SHP77 (cell line): Measurements from ENCODE around the gene GLYATL3.
"Not testable (repeated sequence)": the region's sequence is repeated elsewhere in the genome, so short reads cannot be mapped to it uniquely, and the experiment has no call there.

ENCODE experiments used
- DNase-seq, 2 experiments: peaks; one replicate each; lab custom pipeline; 2025; lab: John Stamatoyannopoulos, UW

Gene GLYATL3

DNA sequence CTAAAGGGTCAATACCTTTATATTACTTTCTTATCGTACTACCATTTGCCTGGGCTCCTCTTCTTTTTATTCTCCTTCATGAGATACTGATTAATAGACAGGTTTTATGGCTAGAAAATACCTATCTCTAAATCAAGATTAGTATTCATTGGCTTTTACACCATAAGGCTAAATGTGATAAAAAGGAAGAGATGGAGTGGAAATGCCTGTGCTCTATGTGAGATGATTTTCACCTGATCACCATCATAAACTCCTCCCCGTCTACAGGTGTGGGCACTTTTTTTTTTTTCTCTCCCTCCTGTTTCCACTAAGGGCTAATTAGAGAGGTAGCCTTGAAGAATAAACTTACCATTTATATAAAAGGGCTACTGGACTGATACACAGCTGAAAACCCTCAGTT lies at the start of gene GLYATL3:
Gene GLYATL3, plus strand, starts transcription at position 301 of the 400 bp plus-strand sequence. CDS start 12,068 bp downstream, outside the sequence.
- DNase-seq = no peak

DNA sequence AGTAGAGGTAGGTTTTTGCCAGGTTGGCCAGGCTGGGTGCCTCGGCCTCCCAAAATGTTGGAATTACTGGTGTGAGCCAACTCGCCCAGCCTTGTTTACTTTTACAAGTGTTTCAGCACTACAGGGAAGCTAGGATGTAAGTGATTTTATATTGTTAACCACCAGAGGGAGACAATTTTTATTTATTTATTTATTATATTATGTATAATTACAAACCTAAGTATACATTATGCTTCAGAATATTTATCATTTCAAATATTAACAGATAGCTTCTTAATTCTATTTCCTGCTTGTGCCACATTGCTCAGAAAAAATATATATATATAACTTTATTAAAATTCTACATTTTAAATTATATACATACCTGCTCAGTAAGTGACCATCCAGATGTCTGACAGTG lies 46.5 kb upstream of the GLYATL3 start:
- no peak for DNase-seq

DNA sequence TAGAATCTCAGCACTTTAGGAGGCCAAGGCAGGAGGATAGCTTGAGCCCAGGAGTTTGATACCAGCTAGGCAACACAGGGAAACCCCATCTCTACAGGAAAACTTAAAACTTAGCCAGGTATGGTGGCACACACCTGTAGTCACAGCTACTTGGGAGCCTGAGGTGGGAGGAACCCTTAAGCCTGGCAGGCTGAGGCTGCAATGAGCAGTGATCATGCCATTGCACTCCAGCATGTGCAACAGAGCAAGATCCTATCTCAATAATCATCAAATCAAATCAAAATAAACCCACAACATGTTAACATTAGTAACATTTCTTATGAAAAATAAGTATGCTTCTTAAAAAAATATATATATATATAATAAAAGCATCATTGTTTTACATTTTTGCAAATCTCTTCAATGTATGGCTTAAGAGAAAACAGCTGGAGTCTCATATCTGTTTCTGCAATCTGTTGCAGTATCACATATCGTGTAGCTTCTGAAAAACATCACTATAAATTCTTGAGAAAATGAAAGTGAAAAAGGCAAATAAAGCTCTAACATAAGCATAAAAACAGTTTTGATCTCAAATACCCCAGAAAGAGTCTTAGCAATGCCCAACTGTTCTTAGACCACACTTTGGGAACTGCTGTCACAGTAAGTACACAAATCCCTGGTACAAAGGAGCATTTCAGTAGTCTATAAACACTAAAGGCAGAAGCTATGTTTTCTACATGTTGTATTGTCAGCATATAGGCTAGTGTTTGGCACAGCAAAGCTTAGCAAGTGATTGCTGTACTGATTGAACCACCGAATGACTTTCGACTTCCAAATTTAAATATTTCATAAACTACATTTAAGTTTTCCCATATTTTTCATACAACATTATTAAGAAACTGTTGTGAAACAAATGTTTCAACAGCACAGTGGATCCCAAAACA lies 44.7 kb upstream of the GLYATL3 start:
- no peak for DNase-seq

DNA sequence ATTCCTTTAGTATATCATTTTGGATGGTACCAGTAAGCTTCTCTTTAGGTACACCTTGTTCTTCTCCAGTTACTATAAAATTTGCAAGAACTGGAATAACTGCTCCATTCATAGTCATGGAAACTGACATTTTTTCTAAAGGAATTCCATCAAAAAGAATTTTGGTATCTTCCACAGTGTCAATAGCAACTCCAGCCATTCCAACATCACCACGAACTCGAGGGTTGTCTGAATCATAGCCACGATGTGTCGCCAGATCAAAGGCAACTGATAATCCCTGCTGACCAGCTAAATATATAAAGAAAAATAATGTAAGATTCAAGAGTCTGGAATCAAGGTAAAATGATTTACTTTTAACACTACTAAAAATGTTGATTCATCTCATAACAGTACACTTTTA lies 42.0 kb upstream of the GLYATL3 start:
- DNase-seq = no peak

DNA sequence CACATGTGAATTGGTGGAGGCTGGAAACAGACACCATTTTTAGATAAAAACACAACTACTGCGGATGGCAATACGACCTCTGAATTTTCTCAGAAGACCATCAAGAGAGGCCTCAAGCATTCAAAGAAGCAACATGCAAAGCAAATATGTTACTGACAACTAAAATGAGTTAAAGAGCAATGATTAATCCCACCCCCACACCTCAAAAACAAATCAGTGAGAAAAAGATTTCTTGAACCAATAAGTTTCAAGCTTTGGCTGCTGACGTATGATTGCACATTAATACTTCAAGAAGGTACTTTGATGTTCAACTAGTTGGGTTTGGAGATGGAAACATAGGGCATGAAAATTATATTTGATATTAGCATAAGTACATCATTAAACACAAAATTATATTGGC lies 37.7 kb upstream of the GLYATL3 start:
- no peak for DNase-seq

DNA sequence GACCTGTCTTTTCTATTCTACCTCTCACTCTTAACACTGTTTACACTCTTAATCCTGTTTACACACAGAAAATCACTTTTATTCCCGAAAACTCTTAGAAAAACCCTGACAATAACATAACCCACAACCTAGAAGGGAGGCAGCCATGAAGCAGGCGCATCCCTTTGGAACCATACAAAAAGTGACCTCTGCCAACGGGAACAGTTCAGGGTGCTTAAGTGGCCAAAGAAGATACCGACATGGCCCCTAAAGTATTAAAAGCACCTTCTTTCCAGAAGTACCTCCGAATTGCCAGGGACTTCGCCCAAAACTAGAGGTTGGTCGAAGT lies 37.2 kb upstream of the GLYATL3 start:
- no peak for DNase-seq

DNA sequence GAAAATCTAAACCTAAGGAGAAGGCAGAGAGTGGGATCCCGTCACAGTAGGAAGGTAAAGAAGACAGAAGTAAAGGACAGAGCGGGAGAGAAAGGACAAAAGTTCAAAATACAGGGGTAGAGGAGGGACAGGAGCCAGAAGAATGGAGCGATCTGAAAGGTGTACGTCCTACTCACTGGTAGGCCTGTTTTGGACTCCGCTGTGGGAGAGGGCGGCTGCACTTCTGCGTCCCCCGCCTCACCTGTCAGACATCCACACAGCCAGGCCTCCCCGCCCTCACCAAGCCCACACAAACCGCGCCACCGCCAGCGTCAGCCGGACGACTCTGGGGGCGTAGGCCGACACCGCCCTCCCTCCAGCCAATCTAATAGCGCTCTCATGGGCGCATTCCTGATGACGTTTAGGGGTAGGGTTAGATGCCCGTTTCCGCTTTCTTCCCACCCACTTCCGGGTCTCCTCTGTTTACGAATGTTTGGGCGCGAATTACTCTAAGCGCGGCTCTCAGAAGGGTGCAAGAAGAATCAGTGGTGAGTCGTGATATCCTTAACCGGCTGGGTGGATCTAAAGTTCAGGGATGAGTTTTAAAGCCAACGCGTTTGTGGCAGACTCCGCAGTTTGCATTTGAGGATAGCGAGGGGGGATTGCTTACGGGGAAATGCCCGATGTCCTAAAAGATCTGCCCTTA lies 36.7 kb upstream of the GLYATL3 start, which contains the start of the genes CENPQ and MMUT:
Gene CENPQ, plus strand, starts transcription at position 444 of the 685 bp plus-strand sequence. CDS start 6,807 bp downstream, outside the sequence.
Gene MMUT, minus strand, starts transcription at position 327 of the 685 bp plus-strand sequence. CDS start 3,787 bp downstream, outside the sequence.
- peak; percentile 93 to 95 for DNase-seq

DNA sequence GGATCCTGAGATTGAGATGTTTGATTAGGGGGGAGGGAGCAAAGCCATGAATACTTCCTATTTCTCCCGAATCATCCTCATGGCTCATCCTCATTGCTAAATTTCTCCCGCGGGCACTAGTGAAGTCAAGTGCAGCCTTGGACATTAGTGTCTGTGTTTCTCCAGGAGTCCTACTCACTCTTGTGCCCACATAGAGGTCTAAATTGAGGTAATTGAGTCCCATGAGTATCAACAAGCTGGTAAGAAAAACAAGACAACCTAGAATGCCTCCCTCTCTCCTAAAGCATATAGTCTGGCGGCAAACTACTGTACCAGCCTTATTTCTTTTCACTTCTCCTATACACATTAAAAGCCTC lies 36.1 kb upstream of the GLYATL3 start:
- no peak for DNase-seq

DNA sequence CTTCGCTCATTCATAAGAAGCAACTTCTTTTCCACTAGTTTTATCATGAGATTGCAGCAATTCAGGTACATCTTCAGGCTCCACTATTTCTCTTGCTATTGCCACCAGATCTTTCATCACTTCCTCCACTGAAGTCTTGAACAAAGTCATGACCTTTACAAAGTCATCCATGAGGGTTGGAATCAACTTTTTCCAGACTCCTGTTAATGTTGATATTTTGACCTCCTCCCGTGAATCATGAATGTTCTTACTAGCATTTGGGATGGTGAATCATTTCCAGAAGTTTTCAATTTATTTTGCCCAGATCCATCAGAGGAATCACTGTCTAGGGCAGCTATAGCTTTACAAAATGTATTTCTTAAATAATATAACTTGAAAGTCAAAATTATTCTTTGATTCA lies 35.0 kb upstream of the GLYATL3 start:
- DNase-seq = no peak

DNA sequence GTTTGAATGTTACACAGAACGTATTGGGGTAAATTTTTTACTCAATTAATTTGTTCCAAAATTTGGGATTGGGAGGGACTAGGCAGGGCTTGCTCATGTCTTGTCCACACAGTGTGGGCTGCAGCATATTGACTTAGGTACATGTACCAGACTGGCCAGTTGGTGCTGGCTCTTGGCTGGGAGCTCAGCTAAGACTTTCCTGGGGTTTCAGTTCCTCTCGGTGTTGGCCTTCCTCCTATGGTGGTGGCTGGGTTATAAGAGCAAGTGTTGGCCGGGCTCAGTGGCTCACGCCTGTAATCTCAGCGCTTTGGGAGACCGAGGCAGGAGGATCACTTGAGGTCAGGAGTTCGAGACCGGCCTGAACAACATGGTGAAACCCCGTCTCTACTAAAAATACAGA lies 31.7 kb upstream of the GLYATL3 start:
- no peak for DNase-seq

DNA sequence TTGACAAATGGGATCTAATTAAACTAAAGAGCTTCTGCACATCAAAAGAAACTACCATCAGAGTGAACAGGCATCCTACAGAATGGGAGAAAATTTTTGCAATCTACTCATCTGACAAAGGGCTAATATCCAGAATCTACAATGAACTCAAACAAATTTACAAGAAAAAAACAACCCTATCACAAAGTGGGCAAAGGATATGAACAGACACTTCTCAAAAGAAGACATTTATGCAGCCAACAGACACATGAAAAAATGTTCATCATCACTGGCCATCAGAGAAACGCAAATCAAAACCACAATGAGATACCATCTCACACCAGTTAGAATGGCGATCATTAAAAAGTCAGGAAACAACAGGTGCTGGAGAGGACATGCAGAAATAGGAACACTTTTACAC lies 23.2 kb upstream of the GLYATL3 start:
- not testable (repeated sequence) for DNase-seq

DNA sequence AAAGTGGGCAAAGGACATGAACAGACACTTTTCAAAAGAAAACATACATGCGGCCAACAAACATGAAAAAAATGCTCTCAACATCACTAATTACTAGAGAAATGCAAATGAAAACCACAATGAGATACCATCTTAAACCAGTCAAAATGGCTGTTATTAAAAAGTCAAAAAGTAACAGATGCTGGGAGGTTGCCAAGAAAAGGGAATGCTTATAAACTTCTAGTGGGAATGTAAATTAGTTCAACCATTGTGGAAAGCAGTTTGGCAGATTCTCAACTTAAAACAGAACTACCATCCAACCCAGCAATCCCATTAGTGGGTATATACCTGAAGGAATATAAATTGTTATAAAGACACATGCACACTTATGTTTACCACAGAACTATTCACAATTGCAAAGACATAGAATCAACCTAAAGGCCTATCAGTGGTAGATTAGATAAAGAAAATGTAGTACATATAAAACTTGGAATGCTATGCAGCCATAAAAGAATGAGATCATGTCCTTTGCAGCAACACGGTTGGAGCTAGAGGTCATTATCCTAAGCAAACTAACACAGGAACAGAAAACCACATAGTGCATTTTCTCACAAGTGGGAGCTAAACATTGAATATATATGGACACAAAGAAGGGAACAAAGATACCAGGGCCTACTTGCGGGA lies 20.3 kb upstream of the GLYATL3 start:
- DNase-seq = no peak

DNA sequence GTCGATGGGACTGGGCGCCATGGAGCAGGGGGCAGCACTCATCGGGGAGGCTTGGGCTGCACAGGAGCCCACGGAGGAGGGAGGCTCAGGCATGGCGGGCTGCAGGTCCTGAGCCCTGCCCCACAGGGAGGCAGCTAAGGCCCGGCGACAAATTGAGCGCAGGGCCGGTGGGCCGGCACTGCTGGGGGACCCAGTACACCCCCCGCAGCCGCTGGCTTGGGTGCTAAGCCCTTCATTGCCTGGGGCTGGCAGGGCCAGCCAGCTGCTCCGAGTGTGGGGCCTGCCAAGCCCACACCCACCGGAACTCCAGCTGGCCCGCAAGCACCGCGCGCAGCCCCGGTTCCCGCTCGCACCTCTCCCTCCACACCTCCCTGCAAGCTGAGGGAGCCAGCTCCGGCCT lies 17.9 kb upstream of the GLYATL3 start:
- DNase-seq = not testable (repeated sequence)

DNA sequence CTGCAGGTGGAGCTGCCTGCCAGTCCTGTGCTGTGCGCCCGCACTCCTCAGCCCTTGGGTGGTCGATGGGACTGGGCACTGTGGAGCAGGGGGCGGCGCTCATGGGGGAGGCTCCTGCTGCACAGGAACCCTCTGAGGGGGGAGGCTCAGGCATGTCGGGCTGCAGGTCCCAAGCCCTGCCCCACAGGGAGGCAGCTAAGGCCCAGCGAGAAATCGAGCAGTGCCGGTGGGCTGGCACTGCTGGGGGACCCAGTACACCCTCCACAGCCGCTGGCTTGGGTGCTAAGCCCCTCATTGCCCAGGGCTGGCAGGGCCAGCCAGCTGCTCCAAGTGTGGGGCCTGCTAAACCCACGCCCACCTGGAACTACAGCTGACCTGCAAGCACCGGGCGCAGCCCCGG lies 16.3 kb upstream of the GLYATL3 start:
- DNase-seq = not testable (repeated sequence)

DNA sequence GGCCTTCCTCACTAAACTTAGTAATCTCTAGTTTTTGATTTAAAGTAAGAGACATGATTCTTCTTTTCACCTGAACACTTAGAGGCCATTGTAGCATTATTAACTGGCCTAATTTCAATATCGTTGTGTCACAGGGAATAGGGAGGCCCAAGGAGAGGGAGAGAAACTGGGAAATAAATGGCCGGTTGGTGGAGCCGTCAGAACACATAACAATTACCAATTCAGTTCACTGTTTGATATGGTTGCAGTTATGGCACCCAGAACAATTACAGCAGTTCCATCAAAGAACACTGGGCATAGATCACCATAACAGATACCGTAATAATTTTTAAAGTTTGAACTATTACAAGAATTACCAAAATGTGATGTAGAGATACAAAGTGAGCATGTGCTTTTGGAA lies 9.1 kb upstream of the GLYATL3 start:
- DNase-seq = no peak

DNA sequence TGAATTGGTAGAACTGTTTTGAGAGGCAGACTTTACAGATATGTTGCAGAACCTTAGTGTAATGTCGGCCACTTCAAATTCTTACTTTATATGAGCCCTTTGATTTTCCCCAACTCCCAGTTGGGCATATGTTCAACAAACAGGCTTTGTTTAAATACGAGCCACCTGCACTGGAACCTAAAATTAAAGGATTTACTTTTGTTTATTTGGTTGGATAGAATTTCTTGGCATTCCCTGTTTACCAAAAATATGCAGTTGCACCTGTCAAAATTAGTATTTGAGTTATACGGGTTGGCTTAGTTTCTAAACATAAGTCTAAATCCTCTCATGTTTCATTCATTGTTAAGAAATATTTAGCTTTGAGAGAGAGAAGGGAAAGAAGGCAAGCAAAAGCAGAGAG lies 2.4 kb upstream of the GLYATL3 start:
- no peak for DNase-seq

DNA sequence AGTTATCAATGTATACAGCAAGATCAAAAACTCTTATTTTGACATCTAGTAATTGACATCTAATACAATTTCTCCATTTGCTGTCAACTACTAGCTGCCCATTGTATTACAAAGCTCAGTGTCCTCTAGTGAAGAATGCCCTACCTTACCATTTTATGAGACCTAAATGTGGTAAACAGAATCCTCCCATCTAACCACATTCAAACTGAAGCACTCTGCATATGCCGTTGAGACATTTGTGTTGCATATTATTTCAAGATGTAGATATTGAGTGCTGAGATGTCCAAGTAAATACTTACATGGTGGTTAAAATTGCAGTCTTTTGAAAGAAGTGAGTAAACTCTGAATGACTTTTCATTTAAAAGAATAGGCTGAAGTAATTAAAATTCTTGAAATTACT lies 597 bp upstream of the GLYATL3 start:
- no peak for DNase-seq

DNA sequence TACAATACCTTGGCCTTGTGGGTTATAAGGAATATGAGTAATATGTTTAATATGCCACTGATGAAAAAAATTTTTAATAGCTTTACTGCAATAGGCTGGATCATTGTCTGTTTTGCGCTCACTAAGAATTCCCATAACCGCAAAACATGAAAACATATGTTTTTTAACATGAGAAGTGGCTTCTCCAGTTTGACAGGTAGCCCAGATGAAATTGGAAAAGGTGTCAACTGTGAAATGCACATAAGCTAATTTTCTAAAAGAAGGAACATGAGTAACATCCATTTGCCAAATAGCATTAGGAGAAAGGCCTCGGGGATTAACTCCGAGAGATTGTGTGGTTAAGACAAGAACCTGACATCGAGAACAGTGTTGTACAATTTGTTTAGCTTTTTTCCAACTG lies 4.9 kb downstream of the GLYATL3 start:
- DNase-seq = no peak

DNA sequence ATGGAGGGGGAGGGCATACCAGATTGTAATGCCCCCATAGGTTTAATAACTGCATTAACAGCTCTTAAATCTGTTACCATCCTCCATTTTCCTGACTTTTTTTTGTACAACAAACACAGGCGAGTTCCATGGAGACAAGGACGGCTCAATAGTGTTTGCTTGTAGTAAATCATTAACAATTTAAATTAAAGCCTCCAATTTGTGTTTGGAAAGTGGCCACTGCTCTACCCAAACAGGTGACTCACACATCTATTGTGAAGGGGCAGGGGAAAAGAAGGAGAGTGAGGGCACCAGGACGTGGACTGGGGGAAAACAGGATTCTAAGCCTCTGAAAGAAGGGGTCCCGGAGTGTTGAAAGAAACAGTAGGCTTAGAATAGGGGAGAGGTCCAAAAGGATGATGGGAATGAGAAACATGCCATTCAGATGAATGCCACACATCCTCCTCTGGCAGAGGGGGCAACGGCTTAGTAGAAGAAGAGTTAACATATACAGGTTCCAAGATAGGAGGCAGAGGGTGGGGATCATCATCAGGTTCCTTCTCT lies 6.9 kb downstream of the GLYATL3 start:
- no peak for DNase-seq

DNA sequence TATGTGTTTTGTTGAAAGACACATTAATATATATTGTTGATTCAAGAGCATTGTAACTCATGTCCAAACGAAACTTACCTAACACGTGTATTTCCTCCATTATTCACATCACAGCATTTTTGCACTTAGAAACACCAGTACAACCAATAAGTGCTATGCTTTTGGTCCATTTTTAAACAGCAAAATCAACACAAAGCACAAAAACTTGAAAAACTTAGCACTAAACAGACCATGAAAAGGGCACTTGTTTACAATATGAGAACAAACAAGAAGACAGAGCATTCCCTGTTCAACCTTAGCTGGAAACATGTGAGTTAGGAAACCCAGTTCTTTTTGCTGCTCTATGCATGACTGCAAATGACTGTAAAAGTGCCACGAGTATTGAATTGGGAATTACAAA lies 9.6 kb downstream of the GLYATL3 start:
- DNase-seq = no peak

DNA sequence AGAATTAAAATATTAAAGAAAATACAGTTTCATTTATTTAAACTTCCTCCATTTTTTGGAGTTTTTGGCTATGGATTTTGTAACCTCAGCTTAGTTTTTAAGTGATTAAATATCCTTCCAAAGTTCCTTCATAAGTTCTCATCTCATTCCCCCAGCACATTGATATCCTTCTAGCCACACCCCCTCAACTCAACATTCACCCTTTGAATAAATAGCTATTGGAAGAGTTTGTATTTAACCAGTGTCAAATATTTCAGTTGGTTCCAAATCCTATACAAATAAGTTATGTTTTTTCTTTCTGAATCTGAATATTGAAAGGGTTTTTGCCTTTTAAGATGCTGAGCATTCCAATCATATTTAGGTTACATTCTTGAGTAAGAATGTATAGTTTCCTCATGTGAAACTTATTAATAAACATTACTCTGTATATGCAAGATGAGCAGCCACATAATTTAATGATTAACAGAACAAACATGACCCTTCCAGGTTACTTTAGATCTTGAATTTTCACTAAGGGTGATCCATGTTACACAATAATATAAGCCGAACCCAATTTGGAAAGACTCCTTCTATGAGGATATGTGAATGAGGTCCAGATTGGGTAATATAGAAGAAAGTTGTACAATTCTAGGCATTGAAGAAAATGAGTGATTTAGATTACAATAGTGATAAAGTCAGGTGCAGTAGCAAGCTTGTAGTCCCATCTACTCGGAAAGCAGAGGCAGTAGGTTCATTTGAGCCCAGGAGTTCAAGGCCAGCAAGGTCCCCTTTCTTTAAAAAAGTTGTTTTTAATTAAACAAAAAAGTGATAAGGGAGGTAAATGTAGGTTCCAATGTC lies 13.6 kb downstream of the GLYATL3 start:
- no peak for DNase-seq
